Body of pancreas (tissue), 4 donors: ENCODE data around the gene MYH14.

Source experiments
- POLR2A ChIP-seq, 3 donors: fragments of 450-650 bp; IDR thresholded peaks; one replicate each; pipeline ENCODE4 v1.6.1; 2016; ENCODE audit warnings: antibody characterized with exemption in 3 of 3, mild to moderate bottlenecking in 2 of 3
- TF ChIP-seq, protein P1 (sequence below), 7 experiments: fragments of 450-650 bp in 4 of 7; fragments of 200-600 bp in 3 of 7; sonication (generic) in 3 of 7; IDR thresholded peaks; one replicate each; pipeline ENCODE4 v1.5.1; 2016 to 2019; ENCODE audit warnings: antibody characterized with exemption in 7 of 7

DNA sequence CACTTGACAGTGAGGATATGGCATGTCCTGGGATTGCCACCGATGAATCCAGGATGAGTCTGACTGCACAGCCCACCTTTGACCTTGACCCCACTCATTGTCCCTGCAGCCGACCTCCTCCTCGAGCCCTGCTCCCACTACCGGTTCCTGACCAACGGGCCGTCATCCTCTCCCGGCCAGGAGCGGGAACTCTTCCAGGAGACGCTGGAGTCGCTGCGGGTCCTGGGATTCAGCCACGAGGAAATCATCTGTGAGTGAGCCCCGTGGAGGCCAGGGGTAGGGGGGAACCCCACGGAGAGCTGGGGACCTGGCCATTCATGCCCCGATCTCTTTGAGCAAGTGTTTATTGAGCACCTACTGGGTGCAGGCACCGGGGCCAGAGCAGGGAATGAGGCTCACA lies 28.4 kb downstream of the MYH14 start:
- TF ChIP-seq, protein P1, sequence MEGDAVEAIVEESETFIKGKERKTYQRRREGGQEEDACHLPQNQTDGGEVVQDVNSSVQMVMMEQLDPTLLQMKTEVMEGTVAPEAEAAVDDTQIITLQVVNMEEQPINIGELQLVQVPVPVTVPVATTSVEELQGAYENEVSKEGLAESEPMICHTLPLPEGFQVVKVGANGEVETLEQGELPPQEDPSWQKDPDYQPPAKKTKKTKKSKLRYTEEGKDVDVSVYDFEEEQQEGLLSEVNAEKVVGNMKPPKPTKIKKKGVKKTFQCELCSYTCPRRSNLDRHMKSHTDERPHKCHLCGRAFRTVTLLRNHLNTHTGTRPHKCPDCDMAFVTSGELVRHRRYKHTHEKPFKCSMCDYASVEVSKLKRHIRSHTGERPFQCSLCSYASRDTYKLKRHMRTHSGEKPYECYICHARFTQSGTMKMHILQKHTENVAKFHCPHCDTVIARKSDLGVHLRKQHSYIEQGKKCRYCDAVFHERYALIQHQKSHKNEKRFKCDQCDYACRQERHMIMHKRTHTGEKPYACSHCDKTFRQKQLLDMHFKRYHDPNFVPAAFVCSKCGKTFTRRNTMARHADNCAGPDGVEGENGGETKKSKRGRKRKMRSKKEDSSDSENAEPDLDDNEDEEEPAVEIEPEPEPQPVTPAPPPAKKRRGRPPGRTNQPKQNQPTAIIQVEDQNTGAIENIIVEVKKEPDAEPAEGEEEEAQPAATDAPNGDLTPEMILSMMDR (IDR thresholded peaks at IDR 0.05) = no peak
- TF ChIP-seq POLR2A (IDR thresholded peaks at IDR 0.05) = no peak
